Stimulated activated CD8-positive, alpha-beta memory T cell treated with anti-CD3 and anti-CD28 coated beads, Interleukin-7, amount 100 ng/mL, for 48 hours (primary cell): Measurements from ENCODE around the gene OCRL.

ENCODE experiments used
- DNase-seq, 2 donors: peaks; one replicate each; pipeline ENCODE4 v3.0.0-alpha.2; 2020; ENCODE audit warnings: low read depth in 1 of 2; ENCODE audit errors: extremely low read depth in 1 of 2

Gene OCRL

DNA sequence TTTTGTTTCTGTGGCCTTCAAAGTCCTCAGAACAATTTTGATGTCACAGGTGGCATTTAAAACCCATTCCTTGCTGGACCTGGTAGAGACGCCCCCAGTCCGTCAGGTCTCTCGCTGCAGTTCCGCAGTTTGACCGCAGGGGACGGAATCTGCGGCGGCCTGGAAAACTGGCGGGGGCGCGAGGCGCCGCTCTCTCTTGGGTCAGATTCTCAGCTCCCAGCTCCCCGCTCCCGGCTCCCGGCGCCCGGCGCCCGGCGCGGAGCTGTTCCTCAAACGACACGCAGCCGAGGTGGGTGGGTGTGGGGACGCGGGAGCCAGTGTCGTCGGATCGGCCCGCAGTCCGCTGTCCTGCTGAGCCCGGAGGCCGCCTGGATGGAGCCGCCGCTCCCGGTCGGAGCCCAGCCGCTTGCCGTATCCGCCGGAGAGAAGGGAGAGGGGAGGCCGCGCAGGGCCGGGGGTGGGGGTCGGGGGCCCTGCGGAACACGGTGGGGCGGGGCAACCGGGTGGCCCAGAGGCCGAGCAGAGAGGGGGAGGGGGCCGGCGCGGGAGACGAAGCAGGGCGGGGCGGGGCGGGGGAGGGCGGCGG, at the start of gene OCRL:
Gene OCRL (plus strand): TSS at position 192 of the 586 bp plus-strand sequence. CDS start 181 bp downstream, at position 373.
- DNase-seq, result peak in 1 of 2 donors; percentile 16

- DNase-seq, result no peak
Observed at GRCh38 chrX:129490330-129490729, 49.7 kb upstream of the OCRL start.

- no peak for DNase-seq
Observed at GRCh38 chrX:129493643-129494042, 46.4 kb upstream of the OCRL start.

- DNase-seq, result no peak
Observed at GRCh38 chrX:129494887-129495286, 45.2 kb upstream of the OCRL start.

DNA sequence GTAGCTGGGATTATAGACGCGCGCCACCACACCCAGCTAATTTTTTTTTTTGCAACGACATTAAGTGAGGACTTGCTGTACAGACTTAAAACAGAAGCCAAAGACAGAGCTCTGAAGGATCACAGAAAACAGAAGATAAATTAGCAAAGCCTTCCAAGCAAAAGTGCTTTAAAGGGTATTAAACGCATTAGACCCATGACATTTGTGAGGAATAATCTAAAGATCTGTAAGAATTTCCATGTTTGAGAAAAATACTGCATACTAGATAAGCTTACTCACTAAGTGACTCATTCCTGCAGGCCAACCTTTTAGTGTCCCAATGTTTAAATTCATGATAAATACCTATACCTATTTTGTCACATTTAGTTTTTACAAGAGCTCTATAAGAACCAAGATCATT, 44.2 kb upstream of the OCRL start:
- no peak for DNase-seq

DNA sequence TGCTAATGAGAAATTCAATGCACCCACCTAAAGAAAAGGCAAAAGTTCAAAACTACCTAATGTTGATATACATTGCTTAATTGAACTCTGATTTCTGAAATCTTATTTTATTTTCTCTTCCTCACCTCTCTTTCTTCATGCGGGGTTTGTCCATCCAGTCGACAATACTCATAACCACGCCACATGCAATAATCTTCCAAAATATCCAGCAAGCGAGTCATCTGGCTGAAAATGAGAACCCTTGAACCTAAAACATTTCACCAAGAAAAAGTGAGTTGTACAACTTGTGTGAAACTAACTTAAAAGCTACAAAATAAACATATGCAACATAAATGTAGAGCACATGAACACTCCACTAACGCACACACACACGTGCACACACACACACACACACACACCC, 43.4 kb upstream of the OCRL start:
- no peak for DNase-seq

DNA sequence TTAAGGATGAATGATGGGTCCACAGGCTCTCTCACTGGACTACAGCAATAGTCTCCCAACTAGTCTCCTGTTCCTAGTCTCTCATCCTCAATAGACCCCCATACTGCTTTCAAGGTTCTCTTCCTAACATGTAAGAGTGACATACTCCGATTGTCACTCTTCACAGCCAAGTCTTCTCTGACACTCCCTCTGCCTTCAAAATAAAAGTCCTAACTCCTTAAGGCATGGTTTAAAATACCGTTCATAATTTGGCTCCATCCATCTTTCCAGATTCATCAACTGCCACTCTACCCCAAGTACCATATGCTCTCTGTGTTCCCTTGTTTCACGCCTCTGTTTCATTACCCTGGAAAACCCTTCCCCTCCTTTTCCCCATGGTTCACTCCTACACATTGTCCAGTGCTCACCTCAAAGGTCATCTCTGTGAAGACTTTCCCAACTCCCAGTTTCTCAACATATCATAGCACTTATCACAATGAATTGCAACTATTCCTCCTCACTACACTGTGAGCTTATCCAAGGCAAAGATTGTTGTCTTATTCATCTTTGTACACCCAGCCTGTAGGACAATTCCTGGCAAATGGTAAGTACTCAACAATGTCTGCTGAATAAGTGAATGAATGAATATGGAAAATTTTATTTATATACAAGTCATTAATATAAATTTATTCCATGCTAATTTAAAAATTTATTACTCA, 42.8 kb upstream of the OCRL start:
- no peak for DNase-seq

DNA sequence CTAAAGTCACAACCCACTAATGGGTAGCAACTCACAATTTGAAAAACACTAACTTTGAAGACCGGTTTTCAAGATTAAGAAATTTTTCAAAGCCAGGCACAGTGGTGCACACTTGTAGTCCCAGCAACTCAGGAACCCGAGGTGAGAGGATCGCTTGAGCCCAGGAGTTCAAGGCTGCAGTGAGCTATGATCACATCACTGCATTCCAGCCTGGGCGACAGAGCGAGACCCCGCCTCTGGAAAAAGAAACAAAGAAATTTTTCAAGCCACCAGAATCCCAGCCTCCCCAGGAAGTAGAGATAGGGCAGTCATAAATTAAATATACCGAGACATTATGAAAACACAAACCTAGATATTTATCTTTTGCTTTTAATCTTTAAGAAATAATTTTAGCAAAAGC, 29.7 kb upstream of the OCRL start:
- DNase-seq, result no peak

GRCh38 chrX:129511689-129512088, 28.4 kb upstream of the OCRL start:
- DNase-seq, result no peak

GRCh38 chrX:129512409-129512808, 27.6 kb upstream of the OCRL start:
- DNase-seq, result no peak

- DNase-seq, result no peak
Observed at GRCh38 chrX:129516402-129516801, 23.7 kb upstream of the OCRL start.

DNA sequence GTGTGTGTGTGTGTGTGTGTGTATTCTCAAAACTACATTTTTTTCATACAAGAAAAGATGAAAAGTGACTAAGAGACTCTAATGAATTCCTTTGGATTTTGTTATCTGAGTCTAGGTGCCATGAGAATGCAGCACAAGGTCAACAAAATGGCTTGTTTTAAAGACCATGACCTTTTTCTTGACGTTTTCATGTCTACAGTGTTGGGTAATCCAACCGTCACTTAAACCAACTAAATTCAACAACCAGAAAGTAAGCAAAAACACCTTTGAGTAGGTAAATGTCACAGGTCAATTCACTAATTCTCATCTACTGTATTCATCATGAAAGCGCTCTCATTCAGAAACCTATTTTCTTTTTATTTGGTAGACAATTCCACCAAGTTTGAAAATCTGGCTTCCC, 19.9 kb upstream of the OCRL start:
- no peak for DNase-seq

DNA sequence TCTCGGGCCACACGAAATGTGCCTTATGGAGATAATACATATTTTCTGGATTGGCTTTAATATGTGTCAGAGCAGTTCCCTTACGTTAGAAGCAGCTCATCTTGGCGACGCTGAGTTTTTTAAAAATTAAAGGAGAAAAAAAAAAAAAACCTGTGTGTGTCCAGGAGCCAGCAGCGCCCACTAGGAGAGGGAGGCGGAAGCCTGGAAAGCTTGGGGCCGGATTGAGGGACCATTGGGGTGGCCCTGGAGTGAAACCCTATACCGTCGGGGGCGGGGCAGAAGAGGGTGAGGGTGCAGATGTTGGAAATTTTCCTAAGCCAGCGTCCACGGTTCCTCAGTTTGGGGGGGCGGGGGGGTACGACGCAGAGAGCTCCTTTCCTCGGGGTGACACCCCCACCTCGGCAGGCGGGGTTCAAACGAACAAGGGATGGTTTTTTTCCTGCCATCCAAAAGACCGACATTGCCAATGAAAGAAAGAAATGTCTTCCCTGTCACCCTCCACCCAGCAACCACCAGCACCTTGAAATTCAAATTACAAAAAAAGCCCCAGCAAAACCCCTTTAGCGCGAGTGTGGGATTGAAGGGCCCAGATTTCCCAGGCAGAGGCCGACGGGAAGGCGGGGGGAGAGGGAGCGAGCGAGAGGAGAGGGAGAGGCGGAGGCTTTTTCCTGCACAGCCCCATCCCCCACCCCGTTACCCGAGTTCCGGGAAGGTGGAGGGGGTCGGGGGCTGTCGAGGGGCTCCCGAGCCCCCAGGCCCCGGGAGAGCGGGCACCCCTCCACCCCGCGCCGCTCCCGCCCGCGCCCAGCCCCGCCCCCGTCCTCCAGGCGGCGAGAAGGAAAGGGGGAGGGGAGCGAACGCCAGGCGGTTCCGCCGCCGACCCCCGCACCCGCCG, 17.6 kb upstream of the OCRL start:
- no peak for DNase-seq

- no peak for DNase-seq
Observed at GRCh38 chrX:129523079-129523911, 16.8 kb upstream of the OCRL start, which contains the start of gene SMARCA1. Gene SMARCA1, minus strand, starts transcription at chrX:129523490. Its CDS starts 120 bp downstream, at chrX:129523370.

DNA sequence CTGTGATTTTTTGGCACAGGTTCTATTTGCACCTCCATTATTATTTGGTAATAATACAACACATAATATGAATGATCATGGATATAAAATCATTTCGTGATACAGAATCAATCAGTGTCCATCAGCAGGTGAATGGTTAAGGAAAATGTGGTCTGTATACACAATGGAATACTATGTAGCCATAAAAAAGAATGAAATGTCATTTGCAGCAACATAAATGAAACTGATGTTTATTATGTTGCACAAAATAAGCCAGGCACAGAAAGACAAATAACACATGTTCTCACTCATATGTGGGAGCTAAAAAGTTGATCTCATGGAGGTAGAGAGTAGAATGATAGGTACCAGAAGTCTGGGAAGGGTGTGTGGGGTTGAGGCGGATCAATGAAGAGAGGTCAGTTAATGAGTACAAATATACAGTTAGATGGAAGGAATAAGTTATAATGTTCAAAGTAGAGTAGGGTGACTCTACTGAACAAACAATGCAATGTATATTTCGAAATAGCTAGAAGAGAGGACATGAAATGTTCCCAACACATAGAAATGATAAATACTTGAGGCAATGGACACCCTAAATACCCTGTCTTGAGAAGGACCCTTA, 15.7 kb upstream of the OCRL start:
- DNase-seq, result no peak

- no peak for DNase-seq
Observed at GRCh38 chrX:129525162-129525561, 14.9 kb upstream of the OCRL start.

GRCh38 chrX:129525896-129526295, 14.2 kb upstream of the OCRL start:
- DNase-seq, result no peak

- DNase-seq, result no peak
Observed at GRCh38 chrX:129529685-129530281, 10.3 kb upstream of the OCRL start.

DNA sequence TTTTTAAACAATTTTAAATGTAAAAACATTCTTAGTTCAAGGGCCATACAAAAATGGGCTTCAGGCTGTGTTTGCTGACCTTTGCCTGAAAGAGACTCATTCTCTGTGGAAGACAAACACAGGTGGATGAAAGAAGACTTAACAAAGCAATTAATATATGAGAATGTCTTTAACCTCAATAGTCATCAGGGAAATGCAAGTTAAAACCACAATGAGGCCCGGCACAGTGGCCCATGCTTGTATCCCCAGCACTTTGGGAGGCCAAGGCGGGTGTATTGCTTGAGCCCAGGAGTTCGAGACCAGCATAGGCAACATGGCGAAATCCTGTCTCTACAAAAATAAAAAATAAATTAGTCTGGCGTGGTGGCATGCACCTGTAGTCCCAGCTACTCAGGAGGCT, 9.6 kb upstream of the OCRL start:
- DNase-seq, result no peak

- no peak for DNase-seq
Observed at GRCh38 chrX:129531132-129531531, 8.9 kb upstream of the OCRL start.
